ENCODE data around the gene SAP30BP.
A peak's percentile ranks its signal among the peaks of the same experiment; 100 is the strongest.
"Not testable (repeated sequence)": the region's sequence is repeated elsewhere in the genome, so short reads cannot be mapped to it uniquely, and the experiment has no call there.

SAP30BP gene

GRCh38 chr17:75634376-75634740 is 32.8 kb upstream of the SAP30BP start:
- DNase-seq, result no peak

- DNase-seq, result no peak
These were observed 32.2 kb upstream of the SAP30BP start for GRCh38 chr17:75634754-75635609.

- no peak for DNase-seq
These were observed 31.4 kb upstream of the SAP30BP start for GRCh38 chr17:75635610-75636202.

GRCh38 chr17:75636381-75637142 is 30.6 kb upstream of the SAP30BP start:
- DNase-seq, result no peak

- no peak for DNase-seq
These were observed 30.0 kb upstream of the SAP30BP start for GRCh38 chr17:75637143-75637538.

- DNase-seq, result no peak
These were observed 29.6 kb upstream of the SAP30BP start for GRCh38 chr17:75637551-75637950.

- not testable (repeated sequence) for DNase-seq
These were observed 29.1 kb upstream of the SAP30BP start for GRCh38 chr17:75638039-75638438.

- DNase-seq, result no peak
These were observed 28.2 kb upstream of the SAP30BP start for GRCh38 chr17:75638893-75639292.

GRCh38 chr17:75639327-75639726 is 27.8 kb upstream of the SAP30BP start:
- DNase-seq, result no peak

- DNase-seq, result no peak
These were observed 27.2 kb upstream of the SAP30BP start for GRCh38 chr17:75639771-75640555.

- DNase-seq, result no peak
These were observed 26.5 kb upstream of the SAP30BP start for GRCh38 chr17:75640556-75641119.

- DNase-seq, result no peak
These were observed 25.8 kb upstream of the SAP30BP start for GRCh38 chr17:75641343-75641742.

- no peak for DNase-seq
These were observed 24.9 kb upstream of the SAP30BP start for GRCh38 chr17:75642182-75642783.

- no peak for DNase-seq
These were observed 24.1 kb upstream of the SAP30BP start for GRCh38 chr17:75642784-75643642.

GRCh38 chr17:75643643-75644017 is 23.5 kb upstream of the SAP30BP start:
- no peak for DNase-seq

- DNase-seq, result no peak
These were observed 21.6 kb upstream of the SAP30BP start for GRCh38 chr17:75645501-75645888.

- peak; percentile 69 to 80 (median 74) for DNase-seq
These were observed 21.1 kb upstream of the SAP30BP start for GRCh38 chr17:75645889-75646637.

- no peak for DNase-seq
These were observed 20.5 kb upstream of the SAP30BP start for GRCh38 chr17:75646638-75646992.

GRCh38 chr17:75647061-75647460 is 20.1 kb upstream of the SAP30BP start:
- no peak for DNase-seq

GRCh38 chr17:75647921-75648320 is 19.2 kb upstream of the SAP30BP start:
- no peak for DNase-seq
